HEK293 (cell line): ENCODE results near the gene AHCY.
A peak's percentile ranks its signal among the peaks of the same experiment; 100 is the strongest.

Experiments
- FEZF1 ChIP-seq: fragments of 450-650 bp; formaldehyde crosslinking; IDR thresholded peaks from 2 replicates; pipeline ENCODE4 v1.5.1; 2016; ENCODE audit warnings: missing biosample characterization, missing genetic modification characterization
- HOXA7 ChIP-seq: sonication (generic); formaldehyde crosslinking; IDR thresholded peaks from 2 replicates; pipeline ENCODE4 v1.8.1; 2022; ENCODE audit warnings: missing genetic modification reagents, borderline replicate concordance
- KLF17 ChIP-seq: fragments of 450-650 bp; formaldehyde crosslinking; IDR thresholded peaks from 2 replicates; pipeline ENCODE4 v1.5.1; 2016; ENCODE audit warnings: missing biosample characterization, missing genetic modification characterization
- KLF7 ChIP-seq: fragments of 450-650 bp; formaldehyde crosslinking; IDR thresholded peaks from 2 replicates; pipeline ENCODE4 v1.5.1; 2016; ENCODE audit warnings: missing biosample characterization, missing genetic modification characterization, borderline replicate concordance
- OVOL3 ChIP-seq: fragments of 450-650 bp; formaldehyde crosslinking; IDR thresholded peaks from 2 replicates; pipeline ENCODE4 v1.5.1; 2016; ENCODE audit warnings: missing biosample characterization, missing genetic modification characterization
- PRDM10 ChIP-seq: fragments of 450-650 bp; formaldehyde crosslinking; IDR thresholded peaks from 2 replicates; pipeline ENCODE4 v1.5.1; 2016; ENCODE audit warnings: missing biosample characterization, missing genetic modification characterization
- SCRT2 ChIP-seq: fragments of 450-650 bp; formaldehyde crosslinking; IDR thresholded peaks from 2 replicates; pipeline ENCODE4 v1.5.1; 2016; ENCODE audit warnings: missing biosample characterization, missing genetic modification characterization
- SP2 ChIP-seq: fragments of 450-650 bp; formaldehyde crosslinking; IDR thresholded peaks from 2 replicates; pipeline ENCODE4 v1.5.1; 2016; ENCODE audit warnings: missing biosample characterization, missing genetic modification characterization
- SP7 ChIP-seq: fragments of 450-650 bp; formaldehyde crosslinking; IDR thresholded peaks from 2 replicates; pipeline ENCODE4 v1.5.1; 2016; ENCODE audit warnings: missing biosample characterization, missing genetic modification characterization
- ZBTB17 ChIP-seq: fragments of 450-650 bp; formaldehyde crosslinking; IDR thresholded peaks from 2 replicates; pipeline ENCODE4 v1.5.1; 2016; ENCODE audit warnings: missing biosample characterization, missing genetic modification characterization
- ZBTB44 ChIP-seq: fragments of 450-650 bp; IDR thresholded peaks from 2 replicates; pipeline ENCODE4 v1.5.1; 2018; ENCODE audit warnings: missing biosample characterization, mild to moderate bottlenecking, missing genetic modification characterization
- ZBTB7A ChIP-seq: fragments of 450-650 bp; formaldehyde crosslinking; IDR thresholded peaks from 2 replicates; pipeline ENCODE4 v1.5.1; 2016; ENCODE audit warnings: low read depth, missing biosample characterization, missing genetic modification characterization
- ZFP41 ChIP-seq: fragments of 450-650 bp; formaldehyde crosslinking; IDR thresholded peaks from 2 replicates; pipeline ENCODE4 v1.5.1; 2016; ENCODE audit warnings: missing biosample characterization, missing genetic modification characterization, borderline replicate concordance
- ZFP69B ChIP-seq: fragments of 450-650 bp; formaldehyde crosslinking; IDR thresholded peaks from 2 replicates; pipeline ENCODE4 v1.5.1; 2016; ENCODE audit warnings: missing biosample characterization, missing genetic modification characterization
- ZNF148 ChIP-seq: fragments of 450-650 bp; formaldehyde crosslinking; IDR thresholded peaks from 2 replicates; pipeline ENCODE4 v1.5.0; 2017; ENCODE audit warnings: missing biosample characterization, missing genetic modification characterization, borderline replicate concordance
- ZNF155 ChIP-seq: fragments of 450-650 bp; formaldehyde crosslinking; IDR thresholded peaks from 2 replicates; pipeline ENCODE4 v1.5.1; 2016; ENCODE audit warnings: missing biosample characterization, missing genetic modification characterization
- ZNF174 ChIP-seq: fragments of 450-650 bp; formaldehyde crosslinking; IDR thresholded peaks from 2 replicates; pipeline ENCODE4 v1.5.0; 2017; ENCODE audit warnings: missing biosample characterization, mild to moderate bottlenecking, missing genetic modification characterization
- ZNF175 ChIP-seq: fragments of 450-650 bp; formaldehyde crosslinking; IDR thresholded peaks from 2 replicates; pipeline ENCODE4 v1.5.1; 2016; ENCODE audit warnings: missing biosample characterization, missing genetic modification characterization
- ZNF18 ChIP-seq: fragments of 450-650 bp; formaldehyde crosslinking; IDR thresholded peaks from 2 replicates; pipeline ENCODE4 v1.5.1; 2016; ENCODE audit warnings: missing biosample characterization, missing genetic modification characterization
- ZNF239 ChIP-seq: fragments of 450-650 bp; formaldehyde crosslinking; IDR thresholded peaks from 2 replicates; pipeline ENCODE4 v1.5.1; 2016; ENCODE audit warnings: missing biosample characterization, missing genetic modification characterization
- ZNF404 ChIP-seq: fragments of 450-650 bp; formaldehyde crosslinking; IDR thresholded peaks from 2 replicates; pipeline ENCODE4 v1.5.1; 2017; ENCODE audit warnings: missing biosample characterization, missing genetic modification characterization
- ZNF426 ChIP-seq: fragments of 450-650 bp; formaldehyde crosslinking; IDR thresholded peaks from 2 replicates; pipeline ENCODE4 v1.5.1; 2017; ENCODE audit warnings: missing biosample characterization, missing genetic modification characterization, mild to moderate bottlenecking, inconsistent platforms, moderate library complexity
- ZNF488 ChIP-seq: fragments of 450-650 bp; formaldehyde crosslinking; IDR thresholded peaks from 2 replicates; pipeline ENCODE4 v1.5.1; 2016; ENCODE audit warnings: missing biosample characterization, missing genetic modification characterization
- ZNF510 ChIP-seq: fragments of 450-650 bp; formaldehyde crosslinking; IDR thresholded peaks from 2 replicates; pipeline ENCODE4 v1.5.1; 2018; ENCODE audit warnings: mild to moderate bottlenecking, missing genetic modification characterization, missing biosample characterization; ENCODE audit not compliant: insufficient replicate concordance
- ZNF654 ChIP-seq: fragments of 450-650 bp; formaldehyde crosslinking; IDR thresholded peaks from 2 replicates; pipeline ENCODE4 v1.5.1; 2016; ENCODE audit warnings: low read depth, missing biosample characterization, missing genetic modification characterization
- ZNF747 ChIP-seq: fragments of 450-650 bp; formaldehyde crosslinking; IDR thresholded peaks from 2 replicates; pipeline ENCODE4 v1.5.1; 2016; ENCODE audit warnings: missing biosample characterization, missing genetic modification characterization
- ZNF76 ChIP-seq: fragments of 450-650 bp; formaldehyde crosslinking; IDR thresholded peaks from 2 replicates; pipeline ENCODE4; 2016; ENCODE audit warnings: low read depth, missing biosample characterization, missing genetic modification characterization, borderline replicate concordance
- ZNF830 ChIP-seq: fragments of 450-650 bp; IDR thresholded peaks from 2 replicates; pipeline ENCODE4 v1.5.0; 2018; ENCODE audit warnings: missing biosample characterization, missing genetic modification characterization, low read depth, mild to moderate bottlenecking, moderate library complexity
- ZSCAN23 ChIP-seq: fragments of 450-650 bp; formaldehyde crosslinking; IDR thresholded peaks from 2 replicates; pipeline ENCODE4 v1.5.1; 2016; ENCODE audit warnings: missing biosample characterization, missing genetic modification characterization

AHCY gene

GRCh38 chr20:34312544-34313217, 9.5 kb upstream of the AHCY start (continued):
- TF ChIP-seq ZNF404 (tag by site-specific recombination) = no peak
- 0 out of 2 replicates have a peak, but pooled peaks have one; percentile 59 for TF ChIP-seq ZBTB7A (tag by site-specific recombination)
- TF ChIP-seq ZSCAN23 (tag by site-specific recombination) = 0 out of 2 replicates have a peak, but pooled peaks have one; percentile 60
- no peak for TF ChIP-seq ZNF488 (tag by site-specific recombination)
- peak; percentile 82 for TF ChIP-seq KLF17 (tag by site-specific recombination)
- TF ChIP-seq ZNF239 (tag by site-specific recombination) = no peak
- no peak for TF ChIP-seq ZFP41 (tag by site-specific recombination)
- no peak for TF ChIP-seq SCRT2 (tag by site-specific recombination)
- no peak for TF ChIP-seq ZNF174
- TF ChIP-seq ZNF18 (tag by site-specific recombination) = 0 out of 2 replicates have a peak, but pooled peaks have one; percentile 34
- peak; percentile 74 for TF ChIP-seq SP7 (tag by site-specific recombination)
- no peak for TF ChIP-seq ZBTB44 (tag by site-specific recombination)
- TF ChIP-seq ZNF510 = no peak
- no peak for TF ChIP-seq FEZF1 (tag by site-specific recombination)
- TF ChIP-seq ZNF654 = peak; percentile 100
- TF ChIP-seq ZFP69B = no peak; the same call in 1 of the 2 replicates
- peak; percentile 55; the same call in 1 of the 2 replicates for TF ChIP-seq KLF7
- no peak for TF ChIP-seq OVOL3 (tag by site-specific recombination)
- TF ChIP-seq ZBTB17 = no peak; the same call in 1 of the 2 replicates
- no peak for TF ChIP-seq ZNF148 (tag by site-specific recombination)
- no peak for TF ChIP-seq ZNF175 (tag by site-specific recombination)
- peak; percentile 47 for TF ChIP-seq PRDM10 (tag by site-specific recombination)
- TF ChIP-seq ZNF426 (tag by site-specific recombination) = no peak
- TF ChIP-seq ZNF830 = no peak
- TF ChIP-seq ZNF747 (tag by site-specific recombination) = no peak
- TF ChIP-seq SP2 (tag by site-specific recombination) = no peak
- TF ChIP-seq ZNF155 = no peak
- TF ChIP-seq ZNF76 = peak; percentile 65; the same call in 1 of the 2 replicates
- no peak for TF ChIP-seq HOXA7
